ENCODE measurements around the gene PRSS57.

Gene PRSS57

DNA sequence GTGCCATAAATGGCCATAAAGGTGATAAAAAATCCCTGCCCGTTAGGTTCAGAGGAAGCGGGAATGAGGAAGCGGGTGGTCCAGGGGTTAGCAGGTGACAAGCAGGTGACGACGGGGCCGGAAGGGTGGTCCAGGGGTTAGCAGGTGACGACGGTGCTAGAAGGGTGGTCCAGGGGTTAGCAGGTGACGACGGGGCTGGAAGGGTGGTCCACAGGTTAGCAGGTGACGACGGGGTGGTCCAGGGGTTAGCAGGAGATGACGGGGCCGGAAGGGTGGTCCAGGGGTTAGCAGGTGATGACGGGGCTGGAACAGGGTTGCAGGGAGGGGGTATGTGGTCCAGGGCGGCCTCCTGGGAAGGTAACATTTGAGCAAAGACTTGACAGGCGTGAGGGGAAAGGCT is 6.3 kb downstream of the PRSS57 start:
- no peak for DNase-seq

DNA sequence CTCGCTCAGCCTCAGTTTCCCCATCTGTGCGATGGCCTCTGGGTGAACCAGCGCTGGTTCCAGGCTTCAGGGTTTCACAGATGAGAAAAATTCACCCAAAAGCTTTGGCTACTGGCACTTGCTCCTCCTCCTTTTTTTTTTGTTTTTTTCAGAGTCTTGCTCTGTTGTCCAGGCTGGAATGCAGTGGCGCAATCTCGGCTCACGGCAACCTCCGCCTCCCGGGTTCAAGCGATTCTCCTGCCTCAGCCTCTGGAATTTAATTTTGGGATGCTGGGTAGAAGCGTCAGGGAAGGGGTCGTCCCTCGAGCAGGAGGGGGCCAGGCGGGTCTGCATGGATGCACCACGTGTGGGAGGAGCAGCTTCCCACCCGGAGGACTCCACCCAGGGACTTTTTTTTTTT is 7.0 kb downstream of the PRSS57 start:
- DNase-seq: no peak

DNA sequence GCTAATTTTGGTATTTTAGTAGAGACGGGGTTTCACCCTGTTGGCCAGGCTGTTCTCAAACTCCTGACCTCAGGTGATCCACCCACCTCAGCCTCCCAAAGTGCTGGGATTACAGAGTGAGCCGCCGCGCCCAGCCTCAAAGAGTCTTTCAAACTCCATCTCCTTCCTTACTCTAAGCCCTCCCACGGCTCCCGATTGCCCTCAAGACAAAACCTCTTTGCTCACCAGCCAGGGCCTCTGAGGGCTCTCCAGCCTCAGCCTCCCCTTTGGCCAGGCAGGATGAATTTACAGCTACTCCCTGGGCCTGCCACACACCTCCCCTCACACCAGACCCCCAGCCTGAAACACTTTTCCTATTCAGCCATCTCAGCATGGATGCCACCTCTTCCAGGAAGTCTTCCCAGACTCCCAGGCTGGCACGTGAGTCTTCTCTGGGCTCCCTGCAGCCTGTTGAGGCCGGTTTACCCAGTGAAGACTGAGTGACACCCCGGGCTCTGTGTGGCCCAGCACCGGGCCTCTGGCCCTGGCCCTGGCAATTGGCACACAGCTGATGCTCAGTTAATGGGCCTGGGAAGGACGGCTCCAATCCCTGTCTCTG is 7.6 kb downstream of the PRSS57 start:
- DNase-seq: no peak

DNA sequence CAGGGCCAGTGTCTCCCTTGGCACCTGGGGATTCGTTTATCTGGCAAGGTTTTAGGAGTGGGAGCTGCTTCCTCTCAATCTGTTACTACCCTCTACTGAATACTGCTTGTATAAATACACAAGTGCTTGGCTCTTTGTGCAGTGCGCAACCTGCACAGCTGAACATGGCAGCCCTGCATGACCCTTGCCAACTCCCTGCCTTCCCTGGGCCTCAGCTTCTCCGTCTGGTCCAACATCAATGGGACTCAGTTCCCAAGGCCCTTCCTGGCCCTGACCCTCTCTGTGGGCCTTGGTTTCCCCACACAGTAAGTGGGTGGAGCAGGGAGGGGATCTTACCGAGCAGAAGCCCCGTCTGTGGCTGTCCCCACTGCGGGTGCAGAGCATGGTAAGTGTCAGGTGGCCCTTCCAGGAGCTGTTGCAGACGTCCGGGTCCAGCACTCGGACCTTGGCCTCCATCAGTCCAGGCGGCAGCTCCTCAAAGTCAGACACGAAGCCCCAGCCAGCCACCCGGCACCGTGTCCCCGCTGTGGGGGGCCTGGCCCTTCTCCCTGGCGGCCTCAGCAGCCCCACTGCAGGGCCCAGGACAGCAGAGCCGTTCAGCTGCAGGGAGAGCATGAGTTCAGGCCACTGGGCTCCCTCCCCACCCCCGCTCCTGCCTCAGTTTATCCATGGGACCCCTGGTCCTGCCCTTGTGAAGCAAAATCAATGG is 8.5 kb downstream of the PRSS57 start:
- no peak for DNase-seq

DNA sequence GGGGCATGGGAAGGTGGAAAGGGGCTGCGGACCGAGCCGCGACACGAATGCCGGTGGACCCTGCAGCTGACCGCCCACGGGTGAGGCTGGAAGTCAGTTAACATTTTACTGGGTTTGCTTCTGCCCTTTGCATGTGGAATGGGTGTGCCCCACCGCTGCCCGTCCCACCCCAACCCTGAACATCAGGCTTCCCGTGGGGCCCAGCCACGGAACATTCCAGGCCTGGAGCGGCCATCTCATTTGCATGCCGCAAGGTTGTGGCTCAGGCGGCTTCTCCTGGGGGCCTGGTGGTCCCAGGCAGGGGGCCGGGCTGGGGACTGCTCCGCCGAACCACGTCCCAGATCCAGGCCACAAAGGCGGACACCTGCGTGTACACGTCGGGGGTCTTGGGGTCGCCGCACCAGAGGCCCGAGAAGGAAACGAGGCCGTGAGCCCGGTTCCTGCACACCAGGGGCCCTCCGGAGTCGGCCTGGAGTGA is 9.8 kb downstream of the PRSS57 start:
- DNase-seq: no peak

DNA sequence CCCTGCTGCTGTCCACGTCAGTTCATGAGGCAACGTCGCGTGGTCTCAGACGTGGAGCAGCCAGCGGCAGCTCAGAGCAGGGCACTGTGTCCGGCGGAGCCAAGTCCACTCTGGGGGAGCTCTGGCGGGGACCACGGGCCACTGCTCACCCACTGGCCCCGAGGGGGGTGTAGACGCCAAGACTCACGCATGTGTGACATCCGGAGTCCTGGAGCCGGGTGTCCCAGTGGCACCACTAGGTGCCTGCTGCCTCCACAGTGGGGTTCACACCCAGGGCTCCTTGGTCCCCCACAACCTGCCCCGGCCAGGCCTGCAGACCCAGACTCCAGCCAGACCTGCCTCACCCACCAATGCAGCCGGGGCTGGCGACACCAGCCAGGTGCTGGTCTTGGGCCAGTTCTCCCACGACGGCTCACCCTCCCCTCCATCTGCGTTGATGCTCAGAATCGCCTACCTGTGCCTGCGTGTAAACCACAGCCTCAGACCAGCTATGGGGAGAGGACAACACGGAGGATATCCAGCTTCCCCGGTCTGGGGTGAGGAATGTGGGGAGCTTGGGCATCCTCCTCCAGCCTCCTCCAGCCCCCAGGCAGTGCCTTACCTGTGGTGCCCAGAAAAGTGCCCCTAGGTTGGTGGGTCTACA is 12.5 kb downstream of the PRSS57 start:
- no peak for DNase-seq

DNA sequence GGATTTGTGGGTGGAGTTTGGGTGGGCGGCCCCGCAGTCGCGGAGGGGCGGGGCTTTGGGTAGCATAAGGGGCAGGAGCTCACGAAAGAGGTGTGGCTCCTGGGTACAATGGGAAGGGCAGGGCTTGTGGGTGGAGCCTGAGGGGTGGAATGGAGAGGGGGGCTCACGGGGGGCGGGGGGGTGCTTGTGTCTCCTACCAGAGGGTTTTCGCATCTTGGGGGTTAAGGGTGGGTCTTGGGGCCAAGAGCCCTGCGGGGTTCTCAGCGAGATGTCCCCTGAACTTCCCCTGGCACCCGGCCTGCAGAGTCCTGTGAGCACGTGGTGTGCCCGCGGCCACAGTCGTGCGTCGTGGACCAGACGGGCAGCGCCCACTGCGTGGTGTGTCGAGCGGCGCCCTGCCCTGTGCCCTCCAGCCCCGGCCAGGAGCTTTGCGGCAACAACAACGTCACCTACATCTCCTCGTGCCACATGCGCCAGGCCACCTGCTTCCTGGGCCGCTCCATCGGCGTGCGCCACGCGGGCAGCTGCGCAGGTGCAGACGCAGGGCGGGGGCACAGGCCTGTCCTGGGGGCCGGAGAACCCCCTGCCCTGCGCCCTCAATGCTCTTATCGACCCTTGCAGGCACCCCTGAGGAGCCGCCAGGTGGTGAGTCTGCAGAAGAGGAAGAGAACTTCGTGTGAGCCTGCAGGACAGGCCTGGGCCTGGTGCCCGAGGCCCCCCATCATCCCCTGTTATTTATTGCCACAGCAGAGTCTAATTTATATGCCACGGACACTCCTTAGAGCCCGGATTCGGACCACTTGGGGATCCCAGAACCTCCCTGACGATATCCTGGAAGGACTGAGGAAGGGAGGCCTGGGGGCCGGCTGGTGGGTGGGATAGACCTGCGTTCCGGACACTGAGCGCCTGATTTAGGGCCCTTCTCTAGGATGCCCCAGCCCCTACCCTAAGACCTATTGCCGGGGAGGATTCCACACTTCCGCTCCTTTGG is 13.9 kb downstream of the PRSS57 start:
- no peak for DNase-seq

DNA sequence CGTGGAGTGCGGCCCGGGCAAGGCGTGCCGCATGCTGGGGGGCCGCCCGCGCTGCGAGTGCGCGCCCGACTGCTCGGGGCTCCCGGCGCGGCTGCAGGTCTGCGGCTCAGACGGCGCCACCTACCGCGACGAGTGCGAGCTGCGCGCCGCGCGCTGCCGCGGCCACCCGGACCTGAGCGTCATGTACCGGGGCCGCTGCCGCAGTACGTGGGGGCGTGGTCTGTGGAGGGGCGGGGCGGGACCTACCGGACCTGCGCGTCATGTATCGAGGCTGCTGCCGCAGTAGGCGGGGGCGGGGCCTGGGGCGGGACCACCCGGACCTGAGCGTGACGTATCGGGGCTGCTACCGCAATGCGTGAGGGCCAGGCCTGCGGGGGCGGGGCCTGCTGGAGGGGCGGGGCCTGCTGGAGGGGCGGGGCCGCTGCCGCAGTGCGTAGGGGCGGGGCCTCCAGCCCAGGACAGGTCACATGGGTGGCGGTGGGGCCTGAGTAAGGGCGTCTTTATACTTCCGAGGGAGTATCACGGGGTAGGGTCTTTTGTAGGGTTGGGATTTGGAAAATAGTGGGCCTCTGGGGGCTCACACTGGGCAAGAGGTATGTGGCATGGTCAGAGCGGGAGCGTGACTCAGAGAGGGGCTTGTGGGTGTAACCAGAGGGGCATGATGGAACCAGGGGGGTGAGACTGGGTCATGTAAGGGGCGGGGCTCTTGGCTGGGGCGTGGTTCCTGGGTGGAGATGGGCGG is 14.8 kb downstream of the PRSS57 start:
- DNase-seq: peak; percentile 95

DNA sequence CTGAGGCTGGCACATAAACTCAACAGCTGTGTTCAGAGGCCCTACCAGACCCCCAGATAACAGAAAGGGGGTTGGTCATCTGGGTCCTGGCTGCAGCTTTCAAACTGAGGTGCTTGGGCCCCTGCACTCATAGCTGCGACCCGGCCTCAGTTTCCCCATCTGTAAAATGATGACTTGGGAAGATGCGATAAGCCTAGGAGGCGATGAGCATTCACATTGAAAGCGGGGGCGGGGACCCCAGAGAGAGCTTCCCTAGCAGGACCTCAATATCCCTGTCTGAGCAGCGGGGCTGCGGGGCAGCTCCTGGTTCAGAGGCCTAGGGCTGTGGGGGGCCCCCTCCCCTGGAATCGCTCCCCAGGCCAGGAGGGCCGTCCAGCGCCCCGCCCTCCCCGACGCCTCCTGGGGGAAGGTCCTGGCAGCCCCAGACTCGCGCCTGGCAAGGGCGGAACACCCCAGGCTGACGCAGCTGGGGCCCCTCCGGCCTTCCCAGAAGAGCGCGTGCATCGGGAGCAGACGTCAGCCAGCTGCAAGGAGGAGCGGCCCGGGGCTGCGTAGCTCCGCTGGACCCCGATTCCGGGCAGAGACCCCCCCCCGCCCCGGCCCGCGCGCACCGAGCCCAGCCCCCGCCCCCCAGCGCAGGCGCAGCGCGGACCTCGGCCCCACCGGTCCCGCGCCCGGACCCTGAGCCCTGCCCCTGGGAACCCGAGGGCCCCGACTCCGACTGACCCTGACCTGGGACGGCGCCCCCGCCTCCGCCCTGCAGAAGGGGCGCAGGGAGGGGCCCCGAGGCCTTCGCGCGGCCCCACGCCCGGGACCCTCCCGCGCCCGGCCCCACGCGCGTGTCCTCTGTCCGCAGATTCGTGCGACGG is 15.6 kb downstream of the PRSS57 start:
- DNase-seq: peak; percentile 47

DNA sequence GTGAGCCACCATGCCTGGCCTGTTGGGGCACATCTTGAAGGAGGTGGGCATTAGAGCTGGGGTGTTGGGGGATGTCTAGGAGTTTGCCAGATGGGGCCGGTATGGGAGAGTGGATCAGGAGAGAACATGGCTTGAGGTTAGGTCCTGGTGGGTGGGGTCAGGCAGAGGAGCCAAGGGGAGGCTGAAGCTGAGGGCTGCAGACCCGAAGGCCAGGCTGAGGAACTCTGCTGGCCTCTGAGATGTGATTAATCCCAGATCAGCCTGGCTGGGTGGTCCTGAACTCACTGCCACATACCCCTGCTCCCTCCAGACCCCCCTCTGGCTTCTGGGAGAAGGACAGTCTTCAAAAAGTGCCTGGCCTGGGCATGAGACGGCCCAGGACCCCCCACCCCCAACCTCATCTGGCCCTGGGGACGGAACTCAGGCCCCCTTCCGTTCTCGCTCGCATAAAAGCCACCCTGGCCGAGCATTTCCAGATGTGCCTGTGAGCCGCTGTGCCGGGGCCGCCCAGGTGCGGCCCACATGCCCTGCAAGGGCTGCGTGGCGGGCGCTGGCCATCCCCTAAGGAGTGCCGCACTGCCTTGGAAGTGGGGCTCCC is 16.4 kb downstream of the PRSS57 start:
- DNase-seq: no peak

DNA sequence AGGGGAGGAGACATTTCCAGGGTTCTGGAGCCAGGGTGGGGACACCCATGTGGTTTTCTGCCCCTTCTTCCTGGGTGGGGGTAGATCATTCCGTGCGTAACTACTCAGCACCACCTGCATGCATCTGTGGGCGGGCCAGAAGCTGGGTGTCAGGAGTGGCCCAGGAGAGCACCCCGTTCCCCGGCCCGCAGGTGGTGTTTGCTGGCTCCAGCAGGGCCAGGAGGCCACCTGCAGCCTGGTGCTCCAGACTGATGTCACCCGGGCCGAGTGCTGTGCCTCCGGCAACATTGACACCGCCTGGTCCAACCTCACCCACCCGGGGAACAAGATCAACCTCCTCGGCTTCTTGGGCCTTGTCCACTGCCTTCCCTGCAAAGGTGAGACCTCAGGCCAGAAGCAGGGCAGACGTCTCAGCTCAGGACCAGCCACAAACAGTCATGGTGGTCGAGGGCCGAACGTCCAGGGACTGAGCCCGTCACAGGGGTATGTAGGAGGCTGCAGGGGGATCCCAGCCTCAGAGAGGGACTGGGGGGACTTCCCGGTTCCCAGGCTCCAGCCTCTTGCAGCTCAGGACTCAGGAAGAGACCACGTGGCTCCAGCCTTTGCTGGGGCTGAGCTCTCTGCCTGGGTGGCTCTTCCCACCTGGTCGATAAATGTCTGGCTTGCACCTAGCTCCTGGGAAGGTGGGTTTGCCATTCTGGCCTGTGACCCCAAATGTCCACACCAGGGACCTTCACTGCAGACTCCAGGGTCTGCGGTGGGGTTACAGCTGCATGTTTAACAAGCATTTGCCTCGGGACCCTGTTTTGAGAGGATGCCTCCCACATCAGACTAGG is 17.4 kb downstream of the PRSS57 start:
- DNase-seq: no peak

DNA sequence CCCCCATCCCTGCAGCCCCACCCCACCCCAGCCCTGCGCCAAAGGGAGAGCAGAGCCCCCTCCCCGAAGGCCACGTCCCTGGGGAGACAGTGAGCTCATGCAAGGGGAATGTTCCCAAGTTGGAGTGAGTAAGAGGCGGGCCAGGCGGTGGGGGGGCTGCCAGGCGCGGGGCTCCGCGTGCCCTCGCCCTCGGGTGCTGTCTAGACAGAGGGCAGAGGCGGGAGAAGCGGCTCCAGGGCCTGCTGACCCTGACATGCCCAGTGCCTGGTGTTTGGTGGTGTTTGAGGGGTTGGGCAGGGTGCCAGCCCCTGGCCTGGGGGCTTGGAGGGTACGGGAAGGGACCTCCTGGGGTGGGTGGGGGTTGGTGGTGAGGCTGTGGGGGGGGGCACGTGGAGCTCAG is 18.1 kb downstream of the PRSS57 start:
- no peak for DNase-seq

DNA sequence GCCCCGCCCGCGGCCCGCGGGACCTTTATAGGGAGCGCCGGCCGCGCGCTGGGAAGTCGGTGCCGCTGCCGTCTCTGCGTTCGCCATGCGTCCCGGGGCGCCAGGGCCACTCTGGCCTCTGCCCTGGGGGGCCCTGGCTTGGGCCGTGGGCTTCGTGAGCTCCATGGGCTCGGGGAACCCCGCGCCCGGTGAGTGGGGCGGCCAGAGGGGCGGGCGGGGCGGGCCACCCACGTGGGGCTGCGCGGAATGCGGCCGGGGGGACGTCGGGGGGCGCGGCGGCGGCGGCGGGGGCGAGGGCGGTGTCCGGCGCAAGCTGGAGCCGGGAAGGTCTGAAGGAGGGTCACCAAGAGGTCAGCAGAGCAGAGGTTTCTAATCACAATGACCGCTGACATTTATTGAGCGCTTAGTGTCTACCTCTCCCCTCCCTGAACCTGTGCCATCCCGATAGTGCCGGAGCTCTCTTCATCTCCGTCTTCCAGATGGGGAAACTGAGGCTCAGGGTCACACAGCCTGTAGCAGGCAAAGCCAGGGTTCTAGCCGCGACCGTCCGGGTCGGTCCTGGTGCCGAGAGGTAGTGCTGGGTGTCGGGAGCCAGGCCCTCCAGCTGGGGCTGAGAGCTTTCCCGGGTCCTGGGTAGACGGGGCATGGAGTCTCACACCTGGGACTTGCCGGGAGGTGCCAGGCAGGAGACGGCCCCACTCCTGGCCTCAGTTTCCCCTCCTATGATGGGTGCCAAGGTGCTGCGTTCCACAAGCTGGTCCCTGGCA is 18.7 kb downstream of the PRSS57 start, which contains the start of gene FSTL3:
Gene FSTL3, plus strand, starts transcription at position 54 of the 767 bp plus-strand sequence. Its CDS starts 32 bp downstream, at position 86.
- no peak for DNase-seq

DNA sequence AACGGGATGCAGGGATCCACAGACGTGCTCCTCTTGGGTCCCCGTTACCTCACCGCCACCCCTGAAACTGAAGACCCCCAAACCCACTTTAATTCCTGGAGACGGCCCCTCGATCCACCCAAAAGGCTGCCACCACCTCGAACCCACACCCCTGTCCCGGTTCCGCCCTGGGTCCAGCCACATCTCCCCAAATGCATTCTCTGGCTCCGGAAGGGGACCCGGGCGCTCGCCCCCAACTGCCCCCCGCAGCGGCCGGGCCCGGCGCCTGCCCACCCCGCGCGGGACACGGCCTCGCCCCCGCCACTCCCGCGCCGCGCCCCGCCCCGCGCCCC is 19.3 kb downstream of the PRSS57 start:
- DNase-seq: no peak

DNA sequence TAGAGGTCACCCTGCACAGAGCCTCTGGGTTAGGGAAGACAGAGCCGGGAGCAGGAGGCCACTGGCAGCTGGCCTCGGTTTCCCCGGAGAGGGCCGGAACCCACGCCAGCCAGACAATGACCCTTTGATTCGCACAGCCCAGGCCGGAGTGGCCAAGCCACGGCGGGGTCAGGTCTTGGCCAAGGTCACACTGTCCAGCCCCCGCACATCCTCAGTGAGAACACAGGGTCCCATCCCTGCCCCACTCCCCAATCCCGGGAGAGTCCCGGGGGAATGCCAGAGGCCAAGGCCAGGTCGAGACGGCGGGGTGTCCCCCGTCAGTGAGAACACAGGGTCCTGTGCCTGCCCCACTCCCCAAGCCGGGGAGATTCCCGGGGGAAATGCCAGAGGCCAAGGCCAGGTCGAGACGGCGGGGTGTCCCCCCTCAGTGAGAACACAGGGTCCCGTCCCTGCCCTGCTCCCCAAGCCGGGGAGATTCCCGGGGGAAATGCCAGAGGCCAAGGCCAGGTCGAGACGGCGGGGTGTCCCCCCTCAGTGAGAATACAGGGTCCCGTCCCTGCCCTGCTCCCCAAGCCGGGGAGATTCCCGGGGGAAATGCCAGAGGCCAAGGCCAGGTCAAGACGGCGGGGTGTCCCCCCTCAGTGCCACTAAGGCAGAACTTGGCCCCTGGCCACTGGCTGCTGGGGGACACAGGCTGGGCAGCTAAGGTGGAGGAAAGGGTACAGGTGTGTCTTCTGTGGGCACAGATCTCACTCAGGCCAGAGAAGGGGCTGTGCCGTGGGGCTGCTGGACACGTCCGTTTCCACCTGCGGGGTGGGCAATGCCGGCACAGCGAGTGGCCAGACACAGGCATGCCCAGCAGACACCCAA is 20.7 kb downstream of the PRSS57 start:
- DNase-seq: no peak

DNA sequence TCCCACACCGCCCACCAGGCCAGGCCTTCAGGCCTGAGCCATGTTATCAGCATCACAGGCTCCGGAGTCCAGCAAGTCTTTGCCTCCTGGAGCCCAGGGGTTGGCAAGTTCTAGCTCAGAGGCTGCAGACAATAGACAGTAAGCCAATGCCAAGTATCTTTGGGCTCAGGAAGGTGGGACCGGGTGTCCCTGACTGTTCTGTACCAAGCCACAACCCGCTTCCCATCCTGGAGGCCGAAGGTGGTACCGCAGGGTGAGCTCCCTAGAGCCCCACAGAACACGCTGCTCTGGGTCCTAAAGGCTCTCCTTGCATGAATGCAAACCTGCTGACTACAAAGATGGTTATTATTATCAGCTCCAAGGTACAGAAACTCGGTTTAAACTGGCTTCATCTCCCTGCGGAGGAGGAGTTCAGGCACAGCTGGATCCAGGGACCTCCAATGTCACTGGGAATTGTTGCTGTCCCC is 24.6 kb downstream of the PRSS57 start:
- peak; percentile 29 for DNase-seq

DNA sequence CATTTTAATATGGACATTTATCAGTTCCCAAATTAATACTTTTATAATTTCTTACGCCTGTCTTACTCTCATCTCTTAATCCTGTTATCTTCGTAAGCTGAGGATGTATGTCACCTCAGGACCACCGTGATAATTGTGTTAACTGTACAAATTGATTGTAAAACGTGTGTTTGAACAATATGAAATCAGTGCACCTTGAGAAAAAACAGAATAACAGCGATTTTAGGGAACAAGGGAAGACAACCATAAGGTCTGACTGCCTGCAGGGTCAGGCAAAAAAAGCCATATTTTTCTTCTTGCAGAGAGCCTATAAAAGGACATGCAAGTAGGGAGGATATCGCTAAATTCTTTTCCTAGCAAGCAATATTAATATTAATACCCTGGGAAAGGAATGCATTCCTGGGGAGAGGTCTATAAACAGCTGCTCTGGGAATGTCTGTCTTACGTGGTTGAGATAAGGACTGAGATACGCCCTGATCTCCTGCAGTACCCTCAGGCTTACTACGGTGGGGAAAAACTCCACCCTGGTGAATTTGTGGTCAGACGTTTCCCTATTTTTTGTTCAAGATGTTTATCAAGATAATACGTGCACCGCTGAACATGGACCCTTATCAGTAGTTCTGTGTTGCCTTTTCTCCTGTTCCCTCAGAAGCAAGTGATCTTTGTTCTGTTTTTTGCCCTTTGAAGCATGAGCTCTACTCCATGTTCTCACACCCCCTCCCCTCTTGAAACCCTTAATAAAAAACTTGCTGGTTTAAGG is 26.4 kb downstream of the PRSS57 start:
- DNase-seq: peak; percentile 75

Data from hematopoietic multipotent progenitor cell treated with erythropoietin and hydrocortisone succinate and interleukin-3 and kit ligand, for 8 days (in vitro differentiated cells).